Heart right ventricle (tissue), 16 donors: ENCODE measurements around the gene TEF. TPM values are rescaled to one million over a fixed set of nuclear protein-coding genes. Genes with fewer than 3 reads are reported as not detected.
A peak's percentile ranks its signal among the peaks of the same experiment; 100 is the strongest.

Experiments
- ATAC-seq, 8 donors: fragments of 200-7000 bp; cut with Tn5 transposase; one replicate each; pipeline ENCODE4 v1.9.1; 2020; ENCODE audit warnings: mild to moderate bottlenecking in 8 of 8, moderate library complexity in 8 of 8, moderate number of reproducible peaks in 1 of 8
- DNase-seq, 2 donors: peaks; one replicate each; pipeline ENCODE4 v3.0.0-alpha.2; 2020
- H3K27ac ChIP-seq, 10 donors: fragments of 200-600 bp; sonication (generic) in 2 of 10; one replicate each; pipeline versions ENCODE4 v1.5.0 to v1.8.0; 2020 to 2022; ENCODE audit warnings: mild to moderate bottlenecking in 3 of 10
- H3K27me3 ChIP-seq, 7 donors: fragments of 200-600 bp; one replicate each; pipeline ENCODE4 v1.8.0; 2021 to 2022; ENCODE audit warnings: mild to moderate bottlenecking in 2 of 7
- H3K36me3 ChIP-seq, 9 donors: fragments of 200-600 bp; sonication (generic) in 1 of 9; one replicate each; pipeline versions ENCODE4 v1.5.0 to v1.8.0; 2020 to 2022; ENCODE audit warnings: mild to moderate bottlenecking in 2 of 9
- H3K4me1 ChIP-seq, 9 donors: fragments of 200-600 bp; sonication (generic) in 1 of 9; one replicate each; pipeline versions ENCODE4 v1.5.0 to v1.8.0; 2020 to 2022; ENCODE audit warnings: mild to moderate bottlenecking in 4 of 9
- H3K4me3 ChIP-seq, 10 donors: fragments of 200-600 bp; sonication (generic) in 2 of 10; one replicate each; pipeline versions ENCODE4 v1.5.0 to v1.8.0; 2020 to 2022; ENCODE audit warnings: mild to moderate bottlenecking in 7 of 10, moderate library complexity in 2 of 10
- H3K9me3 ChIP-seq, 11 donors: fragments of 200-600 bp in 10 of 11; sonication (generic) in 2 of 11; one replicate each; pipeline versions ENCODE4 v1.5.0 to v1.8.0; 2013 to 2022; ENCODE audit warnings: mild to moderate bottlenecking in 2 of 11, control low read depth in 1 of 11, moderate library complexity in 1 of 11
- WGBS, 2 donors: extraction: QIAGEN DNeasy Blood & Tissue Kit; methylation state at CpG; one replicate each; pipeline ENCODE4 v1.1.7; 2013; ENCODE audit warnings: inconsistent platforms in 1 of 2; 5-methylcytosine and 5-hydroxymethylcytosine counted together
- intact Hi-C, 10 donors: fragments of 100-400 bp; cut with DNase I; formaldehyde crosslinking; loops; one replicate each; pipeline versions ENCODE4 v1.11.1 to v1.14.2; 2022
- polyA plus RNA-seq, 2 donors: library from polyadenylated mRNA; stranded (reverse); fragments of 200-250 nt; gene quantifications; one replicate each; pipeline ENCODE4 v1.2.3, GENCODE V29; 2013
- total RNA-seq, 10 donors: library from RNA; stranded (reverse); fragmentation: NEBNext Ultra II Directional in 3 of 10; extraction: Animal tissue kit (Norgen Biotek cat#: 25700) in 3 of 10; gene quantifications; one replicate each; pipeline versions ENCODE4 v1.2.1 to v1.2.4, GENCODE V29; 2021 to 2023
- TF ChIP-seq, protein P1 (sequence below), 9 donors: fragments of 200-600 bp; sonication (generic) in 2 of 9; IDR thresholded peaks; one replicate each; pipeline versions ENCODE4 v1.5.0 to v1.8.0; 2021 to 2022; ENCODE audit warnings: antibody characterized with exemption in 9 of 9, mild to moderate bottlenecking in 5 of 9, moderate library complexity in 1 of 9
- donor health status: Arrhythmogenic right ventricular cardiomyopathy.
- donor health status: ischemic (EF 13 %, LVEDD 7.1; RV severe dilation, severe dysfunction).
- donor health status: healthy with polysubstance abuse.
- donor health status: DM: no; HTN: yes; CAD: no.
- donor health status: DM: no; HTN: no; CAD: no.
- donor health status: ischemic (EF 25% LVEDD 6.9; RV normal size, moderate dysfunction).
- donor health status: ischemic (EF 25% LVEDD 5.7; RV mildly dilated, moderate dysfunction).
- donor health status: healthy.
- donor health status: DM: yes; HTN: yes; CAD: no.
- donor health status: Ischemic cardiomyopathy.
- donor health status: ischemic (EF 35%, LVEDD 5.7; RV mildly dilated, moderate dysfunction).
- donor health status: nonischemic (EF 11% LVEDD 7.7; RV severe dilation, severe dysfunction).
- donor health status: DM: yes; HTN: yes; CAD: no.
- donor health status: PGD.
- donor health status: ischemic (EF 29% LVEDD 5.4; RV normal size, mild dysfunction).
- donor health status: nonischemic (EF 23%, LVEDD 6.1; RV moderate dilation, normal function).

TEF gene
- total and polyA plus RNA-seq, 12 donors = 5.5 to 29.1 (median 16.9) TPM

DNA sequence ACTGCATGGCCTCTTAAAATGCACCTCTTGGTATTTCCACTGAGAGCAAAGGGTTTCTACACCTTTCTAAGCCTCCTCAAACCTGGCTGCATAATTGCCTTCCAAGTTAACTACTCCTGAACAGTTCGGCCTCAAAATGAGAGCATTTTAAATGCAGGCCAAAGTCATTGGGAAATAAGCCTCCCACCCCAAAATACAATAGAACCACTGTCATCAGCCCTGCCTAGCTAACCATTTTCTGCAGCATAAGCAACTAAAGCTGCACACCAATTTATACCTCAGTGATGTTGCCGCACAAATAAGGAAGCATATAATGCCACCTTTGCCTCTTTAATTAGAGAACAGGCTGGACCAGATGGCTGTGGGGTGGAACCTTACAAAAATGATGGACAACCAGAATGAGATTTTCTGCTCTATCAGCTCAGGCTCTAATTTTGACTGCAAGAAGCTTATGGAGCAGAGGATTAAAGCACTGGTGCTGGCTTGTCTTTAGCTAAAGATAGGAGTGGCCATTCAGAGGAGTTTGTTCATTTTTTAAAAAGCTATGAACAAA is 60.6 kb downstream of the TEF start:
- Histone ChIP-seq H3K27me3 (no peaks in the 10 kb centered on the region), H3K4me1 (peaks cover 15 to 68% (median 57%) of the 10 kb centered on the region in 9 donors), H3K27ac (peak overlapping the region in 2 of 10 donors; percentile 26 to 100), H3K36me3 (peaks cover 0 to 63% (median 12%) of the 10 kb centered on the region in 9 donors), H3K4me3 (peak overlapping the region in 1 of 10 donors; percentile 0), H3K9me3 (no peaks in the 10 kb centered on the region)
- no peak for ATAC-seq
- DNase-seq = no peak
- intact Hi-C loops = no loop called here
- WGBS, 2 donors = 66 to 67% methylated on average over 2 of the region's 2 CpGs
- TF ChIP-seq, protein P1, sequence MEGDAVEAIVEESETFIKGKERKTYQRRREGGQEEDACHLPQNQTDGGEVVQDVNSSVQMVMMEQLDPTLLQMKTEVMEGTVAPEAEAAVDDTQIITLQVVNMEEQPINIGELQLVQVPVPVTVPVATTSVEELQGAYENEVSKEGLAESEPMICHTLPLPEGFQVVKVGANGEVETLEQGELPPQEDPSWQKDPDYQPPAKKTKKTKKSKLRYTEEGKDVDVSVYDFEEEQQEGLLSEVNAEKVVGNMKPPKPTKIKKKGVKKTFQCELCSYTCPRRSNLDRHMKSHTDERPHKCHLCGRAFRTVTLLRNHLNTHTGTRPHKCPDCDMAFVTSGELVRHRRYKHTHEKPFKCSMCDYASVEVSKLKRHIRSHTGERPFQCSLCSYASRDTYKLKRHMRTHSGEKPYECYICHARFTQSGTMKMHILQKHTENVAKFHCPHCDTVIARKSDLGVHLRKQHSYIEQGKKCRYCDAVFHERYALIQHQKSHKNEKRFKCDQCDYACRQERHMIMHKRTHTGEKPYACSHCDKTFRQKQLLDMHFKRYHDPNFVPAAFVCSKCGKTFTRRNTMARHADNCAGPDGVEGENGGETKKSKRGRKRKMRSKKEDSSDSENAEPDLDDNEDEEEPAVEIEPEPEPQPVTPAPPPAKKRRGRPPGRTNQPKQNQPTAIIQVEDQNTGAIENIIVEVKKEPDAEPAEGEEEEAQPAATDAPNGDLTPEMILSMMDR (IDR thresholded peaks at IDR 0.05) = no peak

DNA sequence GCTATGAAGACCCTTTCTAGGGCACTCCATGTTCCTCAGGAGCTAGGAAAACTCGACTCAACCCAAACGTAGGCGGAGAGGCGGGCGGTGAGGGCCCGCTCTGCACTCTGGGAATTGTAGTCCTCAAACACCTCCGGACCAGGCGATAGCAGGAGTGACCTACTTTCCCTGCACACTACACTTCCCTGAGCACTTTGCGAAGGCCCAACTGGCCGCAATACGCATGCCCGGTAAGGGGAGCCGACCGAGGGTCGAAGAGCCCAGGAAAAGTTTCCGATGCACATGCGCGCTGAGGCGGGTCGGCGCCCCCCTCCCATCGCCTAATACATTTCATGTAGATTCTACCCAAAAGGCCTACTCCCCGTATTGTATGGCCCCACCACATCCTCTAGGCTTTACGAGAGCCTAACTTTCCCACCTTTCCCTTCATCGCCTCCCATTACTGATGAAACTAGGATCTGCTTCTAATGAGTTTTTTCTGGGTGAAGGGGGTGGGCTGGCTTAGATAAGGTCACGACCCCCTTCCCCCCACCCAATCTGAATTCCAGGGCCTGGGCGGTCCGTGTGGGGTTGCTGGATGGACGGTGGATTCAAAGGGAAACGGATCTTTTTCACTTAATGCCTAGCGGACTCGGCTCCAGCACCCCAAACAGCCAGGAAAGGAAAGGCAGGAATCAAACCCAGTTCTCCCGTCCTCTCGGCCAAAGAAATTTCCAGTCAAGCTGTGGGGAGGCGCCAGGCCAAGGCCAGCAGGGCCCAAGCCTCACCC is 62.8 kb downstream of the TEF start:
- 0% methylated on average over 35 of the region's 35 CpGs for WGBS, 2 donors
- peak; percentile 88 to 92 for DNase-seq
- intact Hi-C loops = loop anchor here in 1 of 10 donors (2.0 kb wide), 1 partner anchor 34 kb away; no protein-coding TSS in a partner anchor
- Histone ChIP-seq H3K4me3 (peak overlapping the region; percentile 82 to 99 (median 96)), H3K27me3 (no peaks in the 10 kb centered on the region), H3K27ac (peak overlapping the region; percentile 98 to 100 (median 100)), H3K36me3 (peaks cover 0 to 42% (median 10%) of the 10 kb centered on the region in 9 donors), H3K9me3 (no peaks in the 10 kb centered on the region), H3K4me1 (peaks cover 11 to 56% (median 50%) of the 10 kb centered on the region in 9 donors)
- peak; percentile 42 to 71 (median 64) for ATAC-seq
- TF ChIP-seq, protein P1 (IDR thresholded peaks at IDR 0.05) = no peak

DNA sequence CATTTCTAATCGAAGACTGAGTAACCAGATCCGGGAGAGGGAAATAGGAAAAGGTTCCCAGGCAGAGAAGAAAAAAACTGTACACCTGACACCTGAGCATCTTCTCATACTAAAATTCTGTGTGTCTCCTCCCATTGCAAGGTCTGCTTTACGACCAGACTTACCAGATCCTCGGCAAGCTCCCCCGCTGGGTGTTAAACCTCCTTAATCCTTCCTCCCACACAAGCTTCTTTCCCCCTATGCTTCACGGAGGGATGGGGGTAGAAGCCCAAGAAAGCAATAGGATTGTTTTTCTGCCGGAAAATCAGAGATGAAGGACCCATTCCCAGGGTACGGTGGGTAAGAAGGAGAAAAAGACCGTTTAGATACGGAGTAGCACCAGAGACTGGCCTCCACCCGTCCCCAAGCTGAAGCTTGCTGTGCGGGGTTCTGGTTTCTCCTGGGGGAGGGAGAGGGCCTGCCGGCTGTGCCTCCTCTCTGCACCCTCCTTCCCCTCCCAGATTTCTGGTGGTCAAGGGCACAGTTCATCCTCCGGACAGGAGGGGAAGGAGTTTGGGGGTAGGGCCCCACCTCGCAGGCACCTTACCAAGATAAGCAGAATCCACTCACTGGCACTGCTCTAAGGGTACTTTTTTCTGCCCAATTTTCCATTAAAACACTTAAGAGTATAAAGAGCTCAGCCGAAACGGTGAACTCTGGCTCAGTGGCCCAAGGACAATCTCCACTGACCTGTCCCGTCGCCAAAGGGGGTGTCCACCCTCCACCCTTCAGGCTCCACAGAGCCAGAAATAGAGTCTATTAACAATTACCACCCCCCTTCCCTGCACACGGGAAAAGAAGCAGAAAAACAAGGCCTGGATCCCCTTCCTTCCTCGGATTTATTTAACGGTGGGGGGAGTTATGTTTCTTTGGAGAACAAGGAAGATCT is 63.7 kb downstream of the TEF start:
- H3K4me1 ChIP-seq = peaks cover 9 to 47% (median 44%) of the 10 kb centered on the region in 9 donors
- peaks cover 0 to 34% (median 8%) of the 10 kb centered on the region in 9 donors for H3K36me3 ChIP-seq
- peak overlapping the region; percentile 82 to 99 (median 96) for H3K4me3 ChIP-seq
- ATAC-seq (no peak), DNase-seq (peak in 1 of 2 donors; percentile 58)
- WGBS, 2 donors = 0 to 1% methylated on average over 22 of the region's 22 CpGs
- no peaks in the 10 kb centered on the region for H3K9me3 ChIP-seq
- H3K27me3 ChIP-seq = no peaks in the 10 kb centered on the region
- TF ChIP-seq, protein P1 (IDR thresholded peaks at IDR 0.05) = no peak
- intact Hi-C loops = loop anchor here in 2 of 10 donors (2.0 kb wide), 1 partner anchor 35 kb away; no protein-coding TSS in a partner anchor
- peak overlapping the region; percentile 98 to 100 (median 100) for H3K27ac ChIP-seq
